Ectodermal cell (in vitro differentiated cells): Measurements from ENCODE around the gene LACTBL1.

Experiments used
- H3K27ac ChIP-seq: 2 replicates; pipeline ENCODE4 v1.7.0; 2013; ENCODE audit warnings: mild to moderate bottlenecking, low read depth, low read length; ENCODE audit not compliant: insufficient read depth, poor library complexity, severe bottlenecking
- H3K27me3 ChIP-seq: 2 replicates; pipeline ENCODE4 v1.7.0; 2013; ENCODE audit warnings: mild to moderate bottlenecking, low read length; ENCODE audit not compliant: insufficient read depth, control insufficient read depth, poor library complexity, severe bottlenecking
- H3K36me3 ChIP-seq: one replicate; pipeline ENCODE4 v1.7.0; 2013; ENCODE audit warnings: low read length; ENCODE audit not compliant: control insufficient read depth, insufficient read depth
- H3K4me1 ChIP-seq: one replicate; pipeline ENCODE4 v1.7.0; 2013; ENCODE audit warnings: low read length; ENCODE audit not compliant: control insufficient read depth, insufficient read depth
- H3K4me3 ChIP-seq: 2 replicates; pipeline ENCODE4 v1.7.0; 2013; ENCODE audit warnings: low read depth, low read length, control low read depth; ENCODE audit not compliant: insufficient read depth
- H3K9me3 ChIP-seq: 2 replicates; pipeline ENCODE4 v1.7.0; 2013; ENCODE audit warnings: mild to moderate bottlenecking, low read length, moderate library complexity; ENCODE audit not compliant: control insufficient read depth
- WGBS, 2 experiments: methylation state at CpG; one replicate each; pipeline ENCODE4 v1.1.7; 2013; ENCODE audit warnings: missing lambda C conversion rate in 2 of 2; 5-methylcytosine and 5-hydroxymethylcytosine counted together

Gene LACTBL1

DNA sequence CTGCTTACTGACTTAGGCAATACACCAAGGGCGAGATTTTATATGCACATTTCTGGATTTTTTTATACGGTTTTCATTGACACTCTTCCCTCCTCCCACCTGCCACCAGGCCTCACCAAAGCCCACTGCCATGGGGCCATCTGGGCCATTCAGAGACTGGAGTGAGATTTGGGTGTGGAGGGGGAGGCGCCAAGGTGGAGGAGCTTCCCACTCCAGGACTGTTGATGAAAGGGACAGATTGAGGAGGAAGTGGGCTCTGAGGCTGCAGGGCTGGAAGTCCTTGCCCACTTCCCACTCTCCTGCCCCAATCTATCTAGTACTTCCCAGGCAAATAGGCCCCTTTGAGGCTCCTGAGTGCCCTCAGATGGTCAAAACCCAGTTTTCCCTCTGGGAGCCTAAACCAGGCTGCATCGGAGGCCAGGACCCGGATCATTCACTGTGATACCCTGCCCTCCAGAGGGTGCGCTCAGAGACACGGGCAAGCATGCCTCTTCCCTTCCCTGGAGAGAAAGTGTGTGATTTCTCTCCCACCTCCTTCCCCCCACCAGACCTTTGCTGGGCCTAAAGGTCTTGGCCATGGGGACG, 57.9 kb downstream of the LACTBL1 start:
- no peaks in the 10 kb centered on the region for H3K27me3 ChIP-seq
- H3K4me3 ChIP-seq, result no peak overlapping the region
- no peaks in the 10 kb centered on the region for H3K9me3 ChIP-seq
- no peaks in the 10 kb centered on the region for H3K36me3 ChIP-seq
- peaks cover 23% of the 10 kb centered on the region for H3K4me1 ChIP-seq
- 84 to 86% methylated on average over 8 of the region's 8 CpGs for WGBS, 2 experiments
- H3K27ac ChIP-seq, result no peak overlapping the region

- WGBS, 2 experiments, result 93 to 95% methylated on average over 10 of the region's 10 CpGs
- H3K9me3 ChIP-seq, result no peaks in the 10 kb centered on the region
- peaks cover 23% of the 10 kb centered on the region for H3K4me1 ChIP-seq
- no peak overlapping the region for H3K4me3 ChIP-seq
- no peak overlapping the region for H3K27ac ChIP-seq
- peaks cover 4% of the 10 kb centered on the region for H3K36me3 ChIP-seq
- H3K27me3 ChIP-seq, result no peaks in the 10 kb centered on the region
Observed at GRCh38 chr1:22914156-22914555, 58.5 kb downstream of the LACTBL1 start.

GRCh38 chr1:22913421-22914141, 59.1 kb downstream of the LACTBL1 start:
- Histone ChIP-seq H3K4me1 (peaks cover 23% of the 10 kb centered on the region), H3K4me3 (no peak overlapping the region), H3K27me3 (no peaks in the 10 kb centered on the region), H3K36me3 (peaks cover 8% of the 10 kb centered on the region), H3K9me3 (no peaks in the 10 kb centered on the region), H3K27ac (no peak overlapping the region)
- 92% methylated on average over 24 of the region's 24 CpGs for WGBS, 2 experiments

GRCh38 chr1:22912311-22912710, 60.4 kb downstream of the LACTBL1 start:
- Histone ChIP-seq H3K36me3 (peaks cover 17% of the 10 kb centered on the region), H3K9me3 (no peaks in the 10 kb centered on the region)

DNA sequence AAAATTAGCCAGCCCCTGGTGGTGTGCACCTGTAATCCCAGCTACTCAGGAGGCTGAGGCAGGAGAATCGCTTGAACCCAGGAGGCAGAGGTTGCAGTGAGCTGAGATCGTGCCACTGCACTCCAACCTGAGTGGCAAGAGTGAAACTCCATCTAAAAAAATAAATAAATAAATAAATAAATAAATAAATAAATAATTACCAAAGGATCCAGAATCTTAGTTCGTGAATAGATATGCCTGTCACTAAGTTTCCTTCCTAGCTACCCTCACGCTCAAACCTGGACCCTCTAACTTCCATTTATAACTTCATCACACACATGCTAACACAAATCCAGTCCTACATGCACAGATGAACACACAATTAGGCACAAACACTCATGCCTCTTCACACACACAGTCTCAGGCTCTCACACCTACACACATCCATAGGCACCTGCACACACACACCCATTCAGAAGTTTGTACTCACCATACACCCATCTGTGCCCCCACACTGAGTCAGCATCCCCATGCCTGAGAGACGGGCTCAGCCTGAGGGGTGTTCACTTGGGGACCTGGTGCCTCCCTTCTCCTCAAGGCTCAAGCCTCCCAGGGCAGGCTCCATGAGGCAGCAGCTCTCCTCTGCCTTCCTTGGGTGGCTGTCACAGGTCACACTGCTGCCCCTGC, 61.5 kb downstream of the LACTBL1 start:
- Histone ChIP-seq H3K4me3 (no peak overlapping the region), H3K36me3 (peaks cover 25% of the 10 kb centered on the region), H3K9me3 (no peaks in the 10 kb centered on the region), H3K27me3 (no peaks in the 10 kb centered on the region), H3K27ac (no peak overlapping the region), H3K4me1 (peaks cover 5% of the 10 kb centered on the region)
- 94 to 95% methylated on average over 4 of the region's 5 CpGs for WGBS, 2 experiments

More at GRCh38 chr1:22912311-22912710, 60.4 kb downstream of the LACTBL1 start:
- Histone ChIP-seq H3K4me1 (peaks cover 16% of the 10 kb centered on the region), H3K27ac (no peak overlapping the region), H3K27me3 (no peaks in the 10 kb centered on the region), H3K4me3 (no peak overlapping the region)
- WGBS, 2 experiments, result 94 to 96% methylated on average over 16 of the region's 16 CpGs

- Histone ChIP-seq H3K27ac (no peak overlapping the region), H3K4me3 (no peak overlapping the region), H3K9me3 (no peaks in the 10 kb centered on the region), H3K27me3 (no peaks in the 10 kb centered on the region), H3K36me3 (peaks cover 25% of the 10 kb centered on the region), H3K4me1 (no peaks in the 10 kb centered on the region)
- WGBS, 2 experiments, result 87 to 88% methylated on average over 12 to 13 of the region's 13 CpGs
Observed at GRCh38 chr1:22910286-22910685, 62.4 kb downstream of the LACTBL1 start.

DNA sequence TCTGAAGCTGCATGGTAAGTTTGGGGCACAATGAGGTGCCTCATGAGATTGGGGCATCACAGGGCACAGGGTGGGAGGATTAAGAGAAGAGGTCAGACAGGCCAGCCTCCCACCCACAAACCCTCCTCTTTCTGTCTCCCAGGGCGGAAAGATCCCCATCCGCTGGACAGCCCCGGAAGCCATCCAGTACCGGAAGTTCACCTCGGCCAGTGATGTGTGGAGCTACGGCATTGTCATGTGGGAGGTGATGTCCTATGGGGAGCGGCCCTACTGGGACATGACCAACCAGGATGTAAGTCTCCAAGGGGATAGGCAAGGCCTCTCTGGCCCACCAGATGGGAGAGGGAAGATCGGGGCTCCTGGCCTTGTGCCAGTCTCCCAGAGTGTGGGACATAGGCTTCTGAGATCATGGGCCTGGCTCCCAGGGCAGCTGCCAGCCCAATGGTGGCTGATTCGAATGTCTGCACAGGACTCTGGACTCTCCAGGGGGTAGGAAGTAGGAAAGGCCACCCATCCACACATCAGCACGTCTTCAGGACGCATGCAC, 63.7 kb downstream of the LACTBL1 start:
- Histone ChIP-seq H3K27me3 (no peaks in the 10 kb centered on the region), H3K4me3 (no peak overlapping the region), H3K4me1 (no peaks in the 10 kb centered on the region), H3K27ac (no peak overlapping the region), H3K36me3 (peaks cover 25% of the 10 kb centered on the region), H3K9me3 (no peaks in the 10 kb centered on the region)
- WGBS, 2 experiments, result 96 to 97% methylated on average over 11 of the region's 11 CpGs

- WGBS, 2 experiments, result 90 to 93% methylated on average over 3 of the region's 3 CpGs
- Histone ChIP-seq H3K9me3 (no peaks in the 10 kb centered on the region), H3K36me3 (peaks cover 25% of the 10 kb centered on the region), H3K4me3 (no peak overlapping the region), H3K27me3 (no peaks in the 10 kb centered on the region), H3K27ac (no peak overlapping the region), H3K4me1 (no peaks in the 10 kb centered on the region)
Observed at GRCh38 chr1:22907528-22907927, 65.1 kb downstream of the LACTBL1 start.

DNA sequence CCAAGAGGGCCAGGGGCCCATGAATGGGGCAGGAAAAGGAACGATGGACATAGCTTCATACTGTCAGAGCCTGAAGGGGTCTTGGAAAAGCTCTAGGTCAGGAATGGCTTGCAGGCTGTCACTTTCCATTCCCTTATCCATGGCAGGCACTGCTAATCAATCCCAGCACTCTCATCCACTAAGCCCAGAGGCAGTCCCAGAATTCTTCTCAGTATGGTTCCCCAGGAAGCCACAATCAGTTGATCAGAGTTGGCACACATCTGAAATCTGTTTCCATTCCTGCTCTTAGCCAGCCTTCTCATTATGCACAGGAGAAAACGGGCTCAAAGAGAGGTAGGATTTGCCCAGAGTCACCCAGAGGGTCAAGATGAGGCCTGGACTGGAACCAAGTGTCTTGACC, 65.7 kb downstream of the LACTBL1 start:
- 95 to 97% methylated on average over 2 of the region's 2 CpGs for WGBS, 2 experiments
- Histone ChIP-seq H3K27me3 (no peaks in the 10 kb centered on the region), H3K4me3 (no peak overlapping the region), H3K36me3 (peaks cover 25% of the 10 kb centered on the region), H3K27ac (no peak overlapping the region), H3K4me1 (no peaks in the 10 kb centered on the region), H3K9me3 (no peaks in the 10 kb centered on the region)

GRCh38 chr1:22903113-22903512, 69.6 kb downstream of the LACTBL1 start:
- 93 to 96% methylated on average over 3 of the region's 3 CpGs for WGBS, 2 experiments
- no peaks in the 10 kb centered on the region for H3K27me3 ChIP-seq
- peaks cover 14% of the 10 kb centered on the region for H3K36me3 ChIP-seq
- no peak overlapping the region for H3K27ac ChIP-seq
- no peak overlapping the region for H3K4me3 ChIP-seq
- no peaks in the 10 kb centered on the region for H3K4me1 ChIP-seq
- H3K9me3 ChIP-seq, result no peaks in the 10 kb centered on the region
